ENCODE measurements around the gene NHERF1. TPM values are rescaled to one million over a fixed set of nuclear protein-coding genes. Genes with fewer than 3 reads are reported as not detected.
A peak's percentile ranks its signal among the peaks of the same experiment; 100 is the strongest.

NHERF1 gene
- total and polyA plus RNA-seq, 4 donors: 18.3 to 58.2 (median 28.1) TPM

DNA sequence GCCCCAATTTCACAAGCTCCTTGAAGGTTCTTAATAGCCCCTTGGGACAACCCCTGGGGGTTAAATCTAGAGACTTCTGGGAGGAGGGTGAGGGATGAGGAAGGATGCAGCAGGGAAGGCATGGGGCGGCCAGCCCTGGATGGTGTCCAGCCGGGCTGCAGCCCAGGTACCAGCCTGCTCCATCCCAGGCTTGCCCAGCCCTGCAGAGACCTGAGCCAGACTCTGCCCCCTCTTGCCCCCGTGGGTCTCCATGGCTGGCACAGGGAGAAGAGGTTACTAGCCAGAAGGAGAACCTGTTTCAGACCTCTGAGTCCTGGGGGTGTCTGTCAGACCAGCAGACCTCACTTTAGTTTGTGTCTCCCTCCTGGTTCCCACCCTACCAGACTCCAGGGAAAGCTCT, 8.5 kb downstream of the NHERF1 start:
- no peak overlapping the region for H3K27ac ChIP-seq (ENCODE audit: low read depth in 1 of 2, low read length in 1 of 2)
- no peak overlapping the region for H3K4me3 ChIP-seq
- H3K9me3 ChIP-seq (ENCODE audit: control insufficient read depth in 4 of 4, insufficient read depth in 3 of 4, low read length in 3 of 4): no peaks in the 10 kb centered on the region
- no peak overlapping the region for H3K9ac ChIP-seq (ENCODE audit: insufficient read depth in 1 of 2, low read length in 2 of 2)
- TF ChIP-seq, protein P1, sequence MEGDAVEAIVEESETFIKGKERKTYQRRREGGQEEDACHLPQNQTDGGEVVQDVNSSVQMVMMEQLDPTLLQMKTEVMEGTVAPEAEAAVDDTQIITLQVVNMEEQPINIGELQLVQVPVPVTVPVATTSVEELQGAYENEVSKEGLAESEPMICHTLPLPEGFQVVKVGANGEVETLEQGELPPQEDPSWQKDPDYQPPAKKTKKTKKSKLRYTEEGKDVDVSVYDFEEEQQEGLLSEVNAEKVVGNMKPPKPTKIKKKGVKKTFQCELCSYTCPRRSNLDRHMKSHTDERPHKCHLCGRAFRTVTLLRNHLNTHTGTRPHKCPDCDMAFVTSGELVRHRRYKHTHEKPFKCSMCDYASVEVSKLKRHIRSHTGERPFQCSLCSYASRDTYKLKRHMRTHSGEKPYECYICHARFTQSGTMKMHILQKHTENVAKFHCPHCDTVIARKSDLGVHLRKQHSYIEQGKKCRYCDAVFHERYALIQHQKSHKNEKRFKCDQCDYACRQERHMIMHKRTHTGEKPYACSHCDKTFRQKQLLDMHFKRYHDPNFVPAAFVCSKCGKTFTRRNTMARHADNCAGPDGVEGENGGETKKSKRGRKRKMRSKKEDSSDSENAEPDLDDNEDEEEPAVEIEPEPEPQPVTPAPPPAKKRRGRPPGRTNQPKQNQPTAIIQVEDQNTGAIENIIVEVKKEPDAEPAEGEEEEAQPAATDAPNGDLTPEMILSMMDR (IDR thresholded peaks at IDR 0.05; ENCODE audit: control extremely low read depth, extremely low read depth): no peak
- H3K27me3 ChIP-seq (ENCODE audit: control insufficient read depth in 3 of 3, insufficient read depth in 3 of 3, low read length in 2 of 3): no peaks in the 10 kb centered on the region
- H3K4me1 ChIP-seq (ENCODE audit: control insufficient read depth in 5 of 5, insufficient read depth in 5 of 5, low read length in 5 of 5): peaks cover 8 to 60% (median 31%) of the 10 kb centered on the region in 5 donors
- 30 to 67% methylated on average over 3 of the region's 3 CpGs for WGBS, 2 donors
- DNase-seq (no peak), ATAC-seq (ENCODE audit: insufficient read depth, low FRiP score) (no peak)
- peaks cover 0 to 4% (median 1%) of the 10 kb centered on the region in 4 donors for H3K36me3 ChIP-seq (ENCODE audit: control insufficient read depth in 4 of 4, insufficient read depth in 4 of 4, low read length in 4 of 4)

DNA sequence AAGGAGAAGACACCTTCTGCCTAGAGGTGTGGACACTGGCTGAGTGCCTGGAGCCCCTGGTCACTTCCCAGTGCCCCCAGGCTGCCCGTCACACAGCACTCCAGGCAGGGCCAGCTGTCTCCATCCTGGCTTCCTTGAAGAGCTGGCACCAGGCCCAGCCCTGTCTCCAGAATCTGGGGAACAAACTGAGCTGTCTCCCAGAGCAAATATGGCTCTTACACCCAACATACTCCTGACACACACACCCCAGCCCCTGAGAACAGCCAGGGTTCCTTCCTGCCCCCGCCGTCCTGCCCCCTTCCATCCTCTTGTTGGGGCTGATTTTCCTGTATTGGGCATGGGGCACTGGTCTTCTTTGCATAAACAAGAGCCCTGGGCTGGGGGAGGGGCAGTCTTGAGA, 9.1 kb downstream of the NHERF1 start:
- H3K27ac ChIP-seq (ENCODE audit: low read depth in 1 of 2, low read length in 1 of 2): no peak overlapping the region
- 37 to 53% methylated on average over 3 of the region's 3 CpGs for WGBS, 2 donors
- ATAC-seq (ENCODE audit: insufficient read depth, low FRiP score) (no peak), DNase-seq (peak; percentile 78 to 85 (median 82))
- H3K36me3 ChIP-seq (ENCODE audit: control insufficient read depth in 4 of 4, insufficient read depth in 4 of 4, low read length in 4 of 4): peaks cover 0 to 6% (median 2%) of the 10 kb centered on the region in 4 donors
- no peak overlapping the region for H3K4me3 ChIP-seq
- TF ChIP-seq, protein P1 (IDR thresholded peaks at IDR 0.05; ENCODE audit: control extremely low read depth, extremely low read depth): no peak
- peaks cover 8 to 59% (median 30%) of the 10 kb centered on the region in 5 donors for H3K4me1 ChIP-seq (ENCODE audit: control insufficient read depth in 5 of 5, insufficient read depth in 5 of 5, low read length in 5 of 5)
- H3K27me3 ChIP-seq (ENCODE audit: control insufficient read depth in 3 of 3, insufficient read depth in 3 of 3, low read length in 2 of 3): no peaks in the 10 kb centered on the region
- no peak overlapping the region for H3K9ac ChIP-seq (ENCODE audit: insufficient read depth in 1 of 2, low read length in 2 of 2)
- no peaks in the 10 kb centered on the region for H3K9me3 ChIP-seq (ENCODE audit: control insufficient read depth in 4 of 4, insufficient read depth in 3 of 4, low read length in 3 of 4)

DNA sequence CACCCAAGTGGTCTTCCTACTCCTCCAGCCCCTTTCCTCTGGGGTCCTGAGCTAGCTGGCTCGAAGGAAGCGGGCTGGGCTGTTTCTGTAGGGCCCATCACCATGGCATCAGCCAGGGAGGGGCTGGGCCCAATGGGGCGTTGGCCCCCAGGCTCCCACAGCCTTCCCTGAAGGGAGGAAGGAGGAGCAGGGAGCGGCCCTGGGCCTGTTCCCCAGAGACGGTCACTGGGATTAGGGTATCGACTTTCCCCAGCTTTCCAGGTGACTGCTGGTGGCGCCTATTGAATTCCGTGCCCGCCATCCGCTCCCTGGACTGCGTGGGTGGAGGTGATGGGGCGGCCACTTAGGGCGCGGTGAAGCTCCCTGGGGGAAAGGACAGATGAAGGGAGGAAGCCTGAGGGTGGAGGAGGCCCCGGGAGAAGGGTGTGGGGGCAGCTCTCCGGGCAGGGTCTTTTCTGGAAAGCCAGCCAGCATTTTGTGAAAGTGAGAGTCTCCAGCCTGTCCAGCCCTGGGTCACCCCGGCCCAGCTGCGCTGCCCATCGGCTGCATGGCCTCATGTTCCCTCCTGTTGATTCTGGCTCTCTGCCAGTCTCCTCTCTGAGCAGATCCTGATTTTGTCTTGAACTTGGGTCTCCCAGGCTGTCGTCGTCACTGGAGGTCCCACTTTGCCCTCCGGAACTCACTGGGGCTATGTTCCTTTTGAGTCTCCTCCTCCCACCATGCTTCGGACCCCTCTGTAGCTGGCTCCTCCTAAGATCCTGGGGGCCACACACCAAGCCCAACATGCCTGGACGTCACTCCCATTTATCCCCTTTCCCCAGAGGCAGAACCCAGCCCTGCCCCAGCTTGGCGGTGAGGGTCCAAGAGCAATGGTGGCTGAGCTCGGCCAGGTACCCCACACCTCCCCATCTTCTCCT, 9.8 kb downstream of the NHERF1 start:
- H3K27ac ChIP-seq (ENCODE audit: low read depth in 1 of 2, low read length in 1 of 2): no peak overlapping the region
- no peak overlapping the region for H3K4me3 ChIP-seq
- H3K36me3 ChIP-seq (ENCODE audit: control insufficient read depth in 4 of 4, insufficient read depth in 4 of 4, low read length in 4 of 4): peaks cover 0 to 6% (median 2%) of the 10 kb centered on the region in 4 donors
- ATAC-seq (ENCODE audit: insufficient read depth, low FRiP score) (no peak), DNase-seq (peak; percentile 72 to 84 (median 81))
- H3K9ac ChIP-seq (ENCODE audit: insufficient read depth in 1 of 2, low read length in 2 of 2): no peak overlapping the region
- WGBS, 2 donors: 46 to 61% methylated on average over 26 of the region's 26 CpGs
- no peaks in the 10 kb centered on the region for H3K9me3 ChIP-seq (ENCODE audit: control insufficient read depth in 4 of 4, insufficient read depth in 3 of 4, low read length in 3 of 4)
- TF ChIP-seq, protein P1 (IDR thresholded peaks at IDR 0.05; ENCODE audit: control extremely low read depth, extremely low read depth): no peak
- H3K4me1 ChIP-seq (ENCODE audit: control insufficient read depth in 5 of 5, insufficient read depth in 5 of 5, low read length in 5 of 5): peaks cover 8 to 64% (median 32%) of the 10 kb centered on the region in 5 donors
- no peaks in the 10 kb centered on the region for H3K27me3 ChIP-seq (ENCODE audit: control insufficient read depth in 3 of 3, insufficient read depth in 3 of 3, low read length in 2 of 3)

Data from lung (tissue), 12 donors.